ENCODE measurements around the gene ZNF727.
"Not testable (repeated sequence)": the region's sequence is repeated elsewhere in the genome, so short reads cannot be mapped to it uniquely, and the experiment has no call there.

The ZNF727 gene

DNA sequence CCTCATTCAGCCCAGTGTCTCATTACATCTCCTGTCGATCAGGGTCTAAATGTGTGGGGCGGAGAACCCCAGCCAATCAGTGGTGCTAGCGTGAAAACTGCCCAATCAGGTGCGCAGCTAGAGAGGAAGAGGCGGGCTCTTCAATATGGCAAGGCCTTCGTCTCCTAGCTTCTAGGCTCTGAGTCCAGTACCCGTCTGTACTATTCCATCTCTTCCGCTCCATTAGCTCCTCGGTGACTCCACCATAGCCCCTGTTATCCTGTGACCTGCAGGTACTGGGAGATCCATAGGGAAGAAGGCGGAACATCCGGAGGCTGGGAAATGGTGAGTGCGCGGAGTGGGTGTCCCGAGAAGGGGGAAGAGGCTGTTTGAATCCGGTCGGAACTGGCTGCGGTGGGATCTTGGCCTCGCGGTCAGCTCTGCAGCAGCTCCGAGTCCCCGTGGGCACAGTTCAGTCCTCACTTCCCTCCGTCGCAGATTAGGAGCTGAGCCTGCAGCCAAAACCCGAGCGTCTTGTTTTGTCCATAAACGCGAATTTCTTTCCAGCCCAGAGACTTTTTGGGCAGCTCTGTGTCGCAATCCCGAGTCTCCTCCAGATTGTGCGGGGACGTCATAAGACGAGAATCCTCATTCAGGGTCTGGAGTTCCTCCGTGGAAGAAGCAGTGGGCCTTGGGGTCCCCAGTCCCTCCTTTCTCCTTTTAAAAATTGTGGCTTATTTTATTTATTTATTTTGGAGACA, at the start of gene ZNF727:
ZNF727 (plus strand) TSS at position 134 of the 740 bp plus-strand sequence; CDS start at position 322, 188 bp downstream.
- no peak within 1 kb of the TSS for H3K4me3 ChIP-seq (ENCODE audit: low read depth, low read length, poor library complexity, severe bottlenecking)
- H3K4me2 ChIP-seq (ENCODE audit: low read length) = no peak within 1 kb of the TSS
- no peaks in the 10 kb centered on the region for H3F3A ChIP-seq (ENCODE audit: insufficient read depth, low read length)
- H3K79me2 ChIP-seq (ENCODE audit: insufficient read depth, low read length) = no peaks in the 10 kb centered on the region
- H3K9ac ChIP-seq (ENCODE audit: low read length) = no peak within 1 kb of the TSS
- peaks cover 10% of the 10 kb centered on the region for H3K9me3 ChIP-seq (ENCODE audit: low read length)
- TF ChIP-seq EZH2 (IDR thresholded peaks at IDR 0.05; ENCODE audit: borderline replicate concordance, low read length) = no peak
- TF ChIP-seq, protein P1, sequence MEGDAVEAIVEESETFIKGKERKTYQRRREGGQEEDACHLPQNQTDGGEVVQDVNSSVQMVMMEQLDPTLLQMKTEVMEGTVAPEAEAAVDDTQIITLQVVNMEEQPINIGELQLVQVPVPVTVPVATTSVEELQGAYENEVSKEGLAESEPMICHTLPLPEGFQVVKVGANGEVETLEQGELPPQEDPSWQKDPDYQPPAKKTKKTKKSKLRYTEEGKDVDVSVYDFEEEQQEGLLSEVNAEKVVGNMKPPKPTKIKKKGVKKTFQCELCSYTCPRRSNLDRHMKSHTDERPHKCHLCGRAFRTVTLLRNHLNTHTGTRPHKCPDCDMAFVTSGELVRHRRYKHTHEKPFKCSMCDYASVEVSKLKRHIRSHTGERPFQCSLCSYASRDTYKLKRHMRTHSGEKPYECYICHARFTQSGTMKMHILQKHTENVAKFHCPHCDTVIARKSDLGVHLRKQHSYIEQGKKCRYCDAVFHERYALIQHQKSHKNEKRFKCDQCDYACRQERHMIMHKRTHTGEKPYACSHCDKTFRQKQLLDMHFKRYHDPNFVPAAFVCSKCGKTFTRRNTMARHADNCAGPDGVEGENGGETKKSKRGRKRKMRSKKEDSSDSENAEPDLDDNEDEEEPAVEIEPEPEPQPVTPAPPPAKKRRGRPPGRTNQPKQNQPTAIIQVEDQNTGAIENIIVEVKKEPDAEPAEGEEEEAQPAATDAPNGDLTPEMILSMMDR (IDR thresholded peaks at IDR 0.05; ENCODE audit: low read length) = no peak
- no peak within 1 kb of the TSS for H2AFZ ChIP-seq (ENCODE audit: low read length)
- H3K4me1 ChIP-seq (ENCODE audit: insufficient read depth, low read length, severe bottlenecking) = no peaks in the 10 kb centered on the region
- no peaks in the 10 kb centered on the region for H3K9me2 ChIP-seq (ENCODE audit: low read depth, low read length)
- no peaks in the 10 kb centered on the region for H4K20me1 ChIP-seq (ENCODE audit: insufficient read depth, low read length)
- no peaks in the 10 kb centered on the region for H3K36me3 ChIP-seq (ENCODE audit: insufficient read depth, low read length)
- no peaks in the 10 kb centered on the region for H3K27me3 ChIP-seq (ENCODE audit: insufficient read depth, low read length)
- H3K27ac ChIP-seq (ENCODE audit: low read depth, low read length, poor library complexity, severe bottlenecking) = no peak within 1 kb of the TSS

DNA sequence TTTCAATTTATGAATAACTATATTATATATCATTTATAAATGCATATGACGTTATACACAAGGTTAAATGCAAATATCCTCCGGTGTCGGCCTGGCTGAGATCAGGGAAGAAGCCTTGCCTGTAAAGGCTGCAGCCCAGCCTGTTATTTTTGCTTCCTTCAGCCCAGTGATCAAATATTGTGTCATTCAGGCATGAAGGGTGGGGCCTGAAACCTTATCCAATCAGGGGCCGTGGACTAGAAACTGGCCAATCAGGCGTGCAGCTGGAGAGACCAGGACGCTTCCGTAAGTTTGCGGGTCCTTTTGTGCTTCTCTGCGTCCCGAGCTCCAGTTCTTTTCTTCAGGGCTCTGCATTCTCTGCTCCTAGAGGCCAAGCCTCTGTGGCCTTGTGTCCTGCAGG, 46.7 kb upstream of the ZNF727 start, which contains the start of gene ZNF722:
ZNF722 (plus strand) TSS at position 301 of the 400 bp plus-strand sequence. CDS start 113 bp downstream, outside the sequence.
- no peak within 1 kb of the TSS for H3K9ac ChIP-seq (ENCODE audit: low read length)
- no peaks in the 10 kb centered on the region for H4K20me1 ChIP-seq (ENCODE audit: insufficient read depth, low read length)
- H3K4me3 ChIP-seq (ENCODE audit: low read depth, low read length, poor library complexity, severe bottlenecking) = no peak within 1 kb of the TSS
- H2AFZ ChIP-seq (ENCODE audit: low read length) = no peak within 1 kb of the TSS
- no peak within 1 kb of the TSS for H3K4me2 ChIP-seq (ENCODE audit: low read length)
- H3K36me3 ChIP-seq (ENCODE audit: insufficient read depth, low read length) = no peaks in the 10 kb centered on the region
- TF ChIP-seq EZH2 (IDR thresholded peaks at IDR 0.05; ENCODE audit: borderline replicate concordance, low read length) = no peak
- TF ChIP-seq, protein P1 (IDR thresholded peaks at IDR 0.05; ENCODE audit: low read length) = no peak
- no peaks in the 10 kb centered on the region for H3F3A ChIP-seq (ENCODE audit: insufficient read depth, low read length)
- no peaks in the 10 kb centered on the region for H3K27me3 ChIP-seq (ENCODE audit: insufficient read depth, low read length)
- no peaks in the 10 kb centered on the region for H3K79me2 ChIP-seq (ENCODE audit: insufficient read depth, low read length)
- peaks cover 10% of the 10 kb centered on the region; the same call in 1 of the 2 replicates for H3K9me3 ChIP-seq (ENCODE audit: low read length)
- no peaks in the 10 kb centered on the region for H3K4me1 ChIP-seq (ENCODE audit: insufficient read depth, low read length, severe bottlenecking)
- no peaks in the 10 kb centered on the region for H3K9me2 ChIP-seq (ENCODE audit: low read depth, low read length)
- H3K27ac ChIP-seq (ENCODE audit: low read depth, low read length, poor library complexity, severe bottlenecking) = no peak within 1 kb of the TSS

DNA sequence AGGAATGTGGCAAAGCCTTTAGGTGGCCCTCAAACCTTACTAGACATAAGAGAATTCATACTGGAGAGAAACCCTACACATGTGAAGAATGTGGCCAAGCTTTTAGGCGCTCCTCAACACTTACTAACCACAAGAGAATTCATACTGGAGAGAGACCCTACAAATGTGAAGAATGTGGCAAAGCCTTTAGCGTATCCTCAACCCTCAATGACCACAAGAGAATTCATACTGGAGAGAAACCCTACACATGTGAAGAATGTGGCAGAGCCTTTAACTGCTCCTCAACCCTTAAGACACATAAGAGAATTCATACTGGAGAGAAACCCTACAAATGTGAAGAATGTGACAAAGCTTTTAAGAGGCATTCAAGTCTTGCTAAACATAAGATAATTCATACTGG, 29.7 kb upstream of the ZNF727 start:
- not testable (repeated sequence) for H2AFZ ChIP-seq (ENCODE audit: low read length); H3K9me2 ChIP-seq (ENCODE audit: low read depth, low read length); H3K36me3 ChIP-seq (ENCODE audit: insufficient read depth, low read length); H4K20me1 ChIP-seq (ENCODE audit: insufficient read depth, low read length); H3K4me1 ChIP-seq (ENCODE audit: insufficient read depth, low read length, severe bottlenecking); H3F3A ChIP-seq (ENCODE audit: insufficient read depth, low read length); H3K4me3 ChIP-seq (ENCODE audit: low read depth, low read length, poor library complexity, severe bottlenecking); H3K4me2 ChIP-seq (ENCODE audit: low read length); H3K9ac ChIP-seq (ENCODE audit: low read length); H3K27me3 ChIP-seq (ENCODE audit: insufficient read depth, low read length); H3K27ac ChIP-seq (ENCODE audit: low read depth, low read length, poor library complexity, severe bottlenecking); H3K79me2 ChIP-seq (ENCODE audit: insufficient read depth, low read length)
- H3K9me3 ChIP-seq (ENCODE audit: low read length) = peaks cover 23% of the 10 kb centered on the region

DNA sequence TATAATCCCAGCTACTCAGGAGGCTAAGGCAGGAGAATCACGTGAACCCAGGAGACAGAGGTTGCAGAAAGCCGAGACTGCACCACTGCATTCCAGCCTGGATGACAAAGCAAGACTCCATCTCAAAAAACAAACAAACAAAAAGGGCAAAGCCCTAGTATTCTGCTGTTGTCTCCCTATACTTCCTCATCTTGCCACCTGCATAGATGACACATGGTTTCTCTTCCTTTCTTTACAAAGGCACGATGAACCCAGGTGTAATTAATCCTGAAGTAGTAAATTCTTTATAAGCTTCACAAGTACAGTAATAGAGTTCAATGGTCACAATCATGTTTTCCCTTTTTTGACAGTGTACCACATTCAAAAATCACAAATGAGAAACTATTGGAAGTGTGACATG, 9.8 kb upstream of the ZNF727 start:
- Histone ChIP-seq H3K79me2 (ENCODE audit: insufficient read depth, low read length) (no peaks in the 10 kb centered on the region), H3K27ac (ENCODE audit: low read depth, low read length, poor library complexity, severe bottlenecking) (no peak overlapping the region), H3K4me2 (ENCODE audit: low read length) (no peak overlapping the region), H3K4me3 (ENCODE audit: low read depth, low read length, poor library complexity, severe bottlenecking) (no peak overlapping the region), H2AFZ (ENCODE audit: low read length) (no peak overlapping the region), H3K9ac (ENCODE audit: low read length) (no peak overlapping the region), H3K4me1 (ENCODE audit: insufficient read depth, low read length, severe bottlenecking) (no peaks in the 10 kb centered on the region), H3K9me3 (ENCODE audit: low read length) (peaks cover 4% of the 10 kb centered on the region; the same call in 1 of the 2 replicates), H3F3A (ENCODE audit: insufficient read depth, low read length) (no peaks in the 10 kb centered on the region), H4K20me1 (ENCODE audit: insufficient read depth, low read length) (no peaks in the 10 kb centered on the region), H3K36me3 (ENCODE audit: insufficient read depth, low read length) (no peaks in the 10 kb centered on the region), H3K9me2 (ENCODE audit: low read depth, low read length) (no peaks in the 10 kb centered on the region), H3K27me3 (ENCODE audit: insufficient read depth, low read length) (no peaks in the 10 kb centered on the region)
- TF ChIP-seq EZH2 (IDR thresholded peaks at IDR 0.05; ENCODE audit: borderline replicate concordance, low read length) = no peak
- TF ChIP-seq, protein P1 (IDR thresholded peaks at IDR 0.05; ENCODE audit: low read length) = no peak

Data from OCI-LY1 (cell line).